Caco-2 (cell line): Measurements from ENCODE around the gene TANGO2. TPM values are rescaled to one million over a fixed set of nuclear protein-coding genes. Genes with fewer than 3 reads are reported as not detected.

Experiments
- BruUV-seq: library from RNA; stranded (reverse); fragments of 400-500 nt; replicated peaks from 2 replicates; lab custom pipeline; 2021; lab: Mats Ljungman, UMichigan
- CTCF ChIA-PET: fragments of 300-600 bp; sonication (Branson Sonifier 250); formaldehyde crosslinking; loops from one replicate; lab custom pipeline; 2022; ENCODE audit warnings: antibody characterized with exemption; lab: Charles Lee
- POLR2A ChIA-PET: fragments of 300-600 bp; sonication (Branson Sonifier 250); formaldehyde crosslinking; loops from one replicate; lab custom pipeline; 2022; ENCODE audit warnings: antibody characterized with exemption; lab: Charles Lee
- DNase-seq, 2 experiments: peaks; one replicate each; pipeline versions ENCODE4 v3.0.0 to v3.0.0-alpha.2; 2020 to 2022
- H3K27me3 ChIP-seq: replicated peaks from 2 replicates; pipeline ENCODE4 v1.6.0; 2011; ENCODE audit warnings: low read length; ENCODE audit not compliant: control insufficient read depth, insufficient read depth
- H3K36me3 ChIP-seq: 2 replicates; pipeline ENCODE4 v1.5.1; 2011; ENCODE audit warnings: low read length; ENCODE audit not compliant: control insufficient read depth, insufficient read depth
- H3K4me1 ChIP-seq: fragments of 250-450 bp; sonication (Bioruptor Pico); 2 replicates; pipeline ENCODE4 v1.5.1; 2020; ENCODE audit warnings: mild to moderate bottlenecking
- H3K4me3 ChIP-seq: 2 replicates; pipeline ENCODE4 v1.5.1; 2011; ENCODE audit warnings: low read depth, mild to moderate bottlenecking, control low read depth, low read length
- H3K9me3 ChIP-seq: fragments of 250-450 bp; sonication (Bioruptor Pico); 2 replicates; pipeline ENCODE4 v1.5.1; 2020; ENCODE audit warnings: mild to moderate bottlenecking, moderate library complexity
- H3K27ac Mint-ChIP-seq: one replicate; pipeline ENCODE4 v1.8.0; 2022; ENCODE audit warnings: mixed read lengths; ENCODE audit not compliant: unreplicated experiment
- H3K27me3 Mint-ChIP-seq: one replicate; pipeline ENCODE4 v1.8.0; 2022; ENCODE audit warnings: mixed read lengths; ENCODE audit not compliant: insufficient read depth, unreplicated experiment
- H3K36me3 Mint-ChIP-seq: one replicate; pipeline ENCODE4 v1.8.0; 2022; ENCODE audit warnings: mild to moderate bottlenecking, mixed read lengths; ENCODE audit not compliant: insufficient read depth, unreplicated experiment
- H3K4me1 Mint-ChIP-seq: one replicate; pipeline ENCODE4 v1.8.0; 2022; ENCODE audit warnings: low read depth, mixed read lengths; ENCODE audit not compliant: unreplicated experiment
- H3K4me3 Mint-ChIP-seq: one replicate; pipeline ENCODE4 v1.8.0; 2022; ENCODE audit warnings: mild to moderate bottlenecking, moderate library complexity, mixed read lengths; ENCODE audit not compliant: unreplicated experiment
- H3K9me3 Mint-ChIP-seq: one replicate; pipeline ENCODE4 v1.8.0; 2022; ENCODE audit warnings: mixed read lengths; ENCODE audit not compliant: unreplicated experiment
- intact Hi-C: fragments of 100-400 bp; cut with micrococcal nuclease; formaldehyde crosslinking; loops from one replicate; pipeline ENCODE4 v1.10.0; 2022; ENCODE audit not compliant: unreplicated experiment
- total RNA-seq: library from RNA; stranded (reverse); gene quantifications from 2 replicates; pipeline ENCODE4 v1.2.3, GENCODE V29; 2022
- TF ChIP-seq, protein P1 (sequence below), 2 experiments: fragments of 200-600 bp in 1 of 2; IDR thresholded peaks; 1 replicate in 1 of 2; 2 replicates in 1 of 2; pipeline versions ENCODE4 v1.5.1 to v1.8.0; 2011 to 2022; ENCODE audit warnings: antibody characterized with exemption in 1 of 2, control low read depth in 1 of 2, inconsistent platforms in 1 of 2, low read depth in 1 of 2, low read length in 1 of 2, mild to moderate bottlenecking in 1 of 2, moderate library complexity in 1 of 2; ENCODE audit not compliant: insufficient read depth in 1 of 2, severe bottlenecking in 1 of 2, unreplicated experiment in 1 of 2

Gene TANGO2
- total RNA-seq, 1 experiment from 2014 or later = 26.6 TPM

DNA sequence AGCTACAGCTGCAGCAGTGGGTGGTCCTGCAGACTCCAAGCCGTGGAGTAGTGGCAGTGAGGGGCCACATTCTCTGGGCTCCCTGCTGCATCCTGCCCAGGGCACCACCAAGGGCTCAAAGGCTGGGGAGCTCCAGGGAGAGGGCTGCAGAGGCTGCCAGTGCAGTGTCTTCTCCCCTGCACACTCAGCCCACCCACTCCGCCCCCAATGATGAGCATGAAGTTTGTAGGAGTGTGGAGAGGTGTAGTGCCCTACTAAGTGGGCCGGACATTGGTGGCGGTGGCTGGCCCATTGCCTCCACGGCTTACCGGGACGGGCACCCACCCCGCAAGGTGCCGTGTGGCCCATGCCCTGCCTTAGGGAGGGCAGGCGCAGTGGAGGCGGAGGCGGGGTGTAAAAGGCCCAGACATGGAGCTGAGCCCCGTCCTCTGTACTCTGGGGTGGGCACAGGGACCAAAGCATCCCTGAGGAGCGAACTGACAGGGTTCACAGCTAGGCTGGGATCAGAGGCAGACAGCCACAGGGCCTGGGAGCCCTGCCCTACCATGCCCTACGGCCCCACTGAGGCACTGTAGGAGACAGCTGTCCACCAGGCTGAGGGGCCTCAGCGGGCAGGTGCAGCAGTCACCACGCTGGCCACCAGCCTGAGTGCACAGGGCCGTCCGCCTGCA, 23.2 kb upstream of the TANGO2 start:
- DNase-seq = no peak
- H3K36me3 ChIP-seq = no peaks in the 10 kb centered on the region
- Mint-ChIP-seq H3K27ac (no peak overlapping the region), H3K36me3 (no peaks in the 10 kb centered on the region), H3K27me3 (no peaks in the 10 kb centered on the region), H3K9me3 (no peaks in the 10 kb centered on the region), H3K4me3 (no peak overlapping the region), H3K4me1 (no peaks in the 10 kb centered on the region)
- intact Hi-C loops = no loop called here
- ChIA-PET POLR2A (no interaction called here), CTCF (no interaction called here)
- TF ChIP-seq, protein P1, sequence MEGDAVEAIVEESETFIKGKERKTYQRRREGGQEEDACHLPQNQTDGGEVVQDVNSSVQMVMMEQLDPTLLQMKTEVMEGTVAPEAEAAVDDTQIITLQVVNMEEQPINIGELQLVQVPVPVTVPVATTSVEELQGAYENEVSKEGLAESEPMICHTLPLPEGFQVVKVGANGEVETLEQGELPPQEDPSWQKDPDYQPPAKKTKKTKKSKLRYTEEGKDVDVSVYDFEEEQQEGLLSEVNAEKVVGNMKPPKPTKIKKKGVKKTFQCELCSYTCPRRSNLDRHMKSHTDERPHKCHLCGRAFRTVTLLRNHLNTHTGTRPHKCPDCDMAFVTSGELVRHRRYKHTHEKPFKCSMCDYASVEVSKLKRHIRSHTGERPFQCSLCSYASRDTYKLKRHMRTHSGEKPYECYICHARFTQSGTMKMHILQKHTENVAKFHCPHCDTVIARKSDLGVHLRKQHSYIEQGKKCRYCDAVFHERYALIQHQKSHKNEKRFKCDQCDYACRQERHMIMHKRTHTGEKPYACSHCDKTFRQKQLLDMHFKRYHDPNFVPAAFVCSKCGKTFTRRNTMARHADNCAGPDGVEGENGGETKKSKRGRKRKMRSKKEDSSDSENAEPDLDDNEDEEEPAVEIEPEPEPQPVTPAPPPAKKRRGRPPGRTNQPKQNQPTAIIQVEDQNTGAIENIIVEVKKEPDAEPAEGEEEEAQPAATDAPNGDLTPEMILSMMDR (IDR thresholded peaks at IDR 0.05; ENCODE audit: insufficient read depth in 1 of 2, low read depth in 1 of 2, low read length in 1 of 2, severe bottlenecking in 1 of 2, unreplicated experiment in 1 of 2) = no peak
- H3K4me1 ChIP-seq = no peaks in the 10 kb centered on the region
- BruUV-seq = no TSS peak
- no peaks in the 10 kb centered on the region for H3K27me3 ChIP-seq
- H3K4me3 ChIP-seq = no peak overlapping the region
- no peaks in the 10 kb centered on the region for H3K9me3 ChIP-seq

- Histone ChIP-seq H3K9me3 (peaks cover 5% of the 10 kb centered on the region; the same call in 1 of the 2 replicates), H3K4me1 (no peaks in the 10 kb centered on the region), H3K36me3 (no peaks in the 10 kb centered on the region), H3K4me3 (no peak overlapping the region), H3K27me3 (no peaks in the 10 kb centered on the region)
- POLR2A ChIA-PET = no interaction called here
- no peak overlapping the region for H3K27ac Mint-ChIP-seq
- H3K4me3 Mint-ChIP-seq = no peak overlapping the region
- TF ChIP-seq, protein P1 (IDR thresholded peaks at IDR 0.05; ENCODE audit: insufficient read depth in 1 of 2, low read depth in 1 of 2, low read length in 1 of 2, severe bottlenecking in 1 of 2, unreplicated experiment in 1 of 2) = no peak
- intact Hi-C loops = no loop called here
- H3K9me3 Mint-ChIP-seq = peaks cover 3% of the 10 kb centered on the region
- H3K4me1 Mint-ChIP-seq = no peaks in the 10 kb centered on the region
- no TSS peak for BruUV-seq
- no peak for DNase-seq
- H3K27me3 Mint-ChIP-seq = no peaks in the 10 kb centered on the region
- CTCF ChIA-PET = no interaction called here
- H3K36me3 Mint-ChIP-seq = no peaks in the 10 kb centered on the region
Observed at GRCh38 chr22:19998232-19998951, 22.5 kb upstream of the TANGO2 start.

DNA sequence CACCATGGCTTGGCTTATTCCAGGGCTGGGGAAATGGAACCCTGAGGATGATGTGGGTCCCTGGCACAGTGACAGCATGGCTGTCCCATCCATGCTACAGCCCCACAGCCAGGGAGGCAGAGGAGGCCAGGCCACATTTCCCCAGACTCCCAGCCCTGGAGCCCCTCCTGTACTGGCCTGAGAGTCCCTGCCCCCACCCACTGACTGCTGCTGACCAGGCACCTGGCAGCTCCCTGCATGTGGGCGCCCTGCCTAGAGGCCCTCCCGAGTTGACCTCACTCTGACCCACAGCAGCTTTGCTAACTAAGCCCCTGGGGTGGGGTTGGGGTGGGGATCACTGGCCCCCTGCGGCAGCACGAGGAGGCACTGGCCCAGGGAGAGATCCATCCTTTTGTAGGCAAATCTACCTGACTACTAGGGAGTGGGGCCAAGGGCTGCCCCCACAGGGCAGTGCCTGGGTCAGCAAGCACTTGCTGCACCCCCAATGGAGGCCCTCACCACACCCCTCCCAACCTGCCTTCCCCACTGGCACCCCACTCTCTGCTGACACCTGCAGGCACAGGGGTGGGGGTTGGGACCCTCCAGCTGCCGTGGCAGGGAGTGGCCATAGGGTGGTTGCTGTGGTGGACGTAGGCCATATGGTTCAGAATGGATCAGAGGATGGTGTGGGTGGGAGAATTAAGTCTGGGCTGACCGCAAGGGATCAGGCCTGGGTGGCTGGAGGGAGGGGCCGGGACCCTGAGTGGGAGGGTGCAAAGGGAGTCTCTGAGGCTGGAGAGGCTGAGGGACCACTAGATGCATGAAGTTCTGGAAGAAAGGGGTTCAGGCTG, 21.7 kb upstream of the TANGO2 start:
- Histone ChIP-seq H3K4me3 (no peak overlapping the region), H3K9me3 (peaks cover 11% of the 10 kb centered on the region; the same call in 1 of the 2 replicates), H3K36me3 (no peaks in the 10 kb centered on the region), H3K27me3 (no peaks in the 10 kb centered on the region), H3K4me1 (no peaks in the 10 kb centered on the region)
- H3K9me3 Mint-ChIP-seq = peaks cover 12% of the 10 kb centered on the region
- TF ChIP-seq, protein P1 (IDR thresholded peaks at IDR 0.05; ENCODE audit: insufficient read depth in 1 of 2, low read depth in 1 of 2, low read length in 1 of 2, severe bottlenecking in 1 of 2, unreplicated experiment in 1 of 2) = no peak
- ChIA-PET POLR2A (no interaction called here), CTCF (no interaction called here)
- intact Hi-C loops = no loop called here
- no peak overlapping the region for H3K27ac Mint-ChIP-seq
- no peaks in the 10 kb centered on the region for H3K4me1 Mint-ChIP-seq
- no TSS peak for BruUV-seq
- H3K27me3 Mint-ChIP-seq = no peaks in the 10 kb centered on the region
- no peak overlapping the region for H3K4me3 Mint-ChIP-seq
- no peaks in the 10 kb centered on the region for H3K36me3 Mint-ChIP-seq
- DNase-seq = no peak
